CD4-positive, alpha-beta T cell treated with Interleukin-21 for 1 hour (primary cell): Measurements from ENCODE around the gene SESTD1.

Experiments used
- DNase-seq: peaks from one replicate; pipeline ENCODE4 v3.0.0-alpha.2; 2020

Gene SESTD1

DNA sequence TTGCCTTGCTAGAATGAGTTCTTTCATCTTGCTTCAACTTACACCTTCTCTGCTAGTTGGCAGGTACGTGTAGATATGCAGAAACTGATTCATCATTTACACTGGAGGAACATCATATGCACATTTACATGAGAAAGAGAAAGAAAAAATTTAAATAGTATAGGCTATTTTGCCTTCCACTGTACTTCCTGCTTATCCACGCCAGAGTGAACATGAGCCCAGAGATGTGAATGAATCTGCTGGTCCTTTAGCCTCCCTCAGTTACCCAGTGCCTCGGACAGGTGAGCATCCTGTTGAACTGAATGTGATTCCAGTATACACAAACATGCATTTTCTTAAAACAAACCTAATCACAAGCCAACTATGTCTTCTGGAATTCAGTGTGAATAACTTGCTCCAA is 83.6 kb downstream of the SESTD1 start:
- DNase-seq, result no peak

DNA sequence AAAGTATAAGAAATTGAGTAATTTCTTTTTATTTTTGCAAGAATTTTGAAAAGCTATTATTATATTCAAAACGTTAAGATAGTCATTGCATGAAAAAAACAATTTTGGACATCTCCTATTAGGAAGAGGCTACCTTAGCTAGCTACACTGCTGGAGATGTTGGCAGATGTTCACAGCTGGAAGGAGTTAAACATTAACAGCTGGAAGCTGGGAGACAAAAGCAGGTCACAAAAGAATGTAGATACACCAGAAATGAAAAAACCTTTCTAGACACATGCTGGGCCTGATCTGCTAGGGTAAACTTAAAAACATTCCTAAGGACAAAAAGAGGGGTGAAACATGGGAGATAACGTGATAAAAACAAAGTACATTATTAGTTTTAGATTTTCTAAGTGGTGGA is 84.4 kb downstream of the SESTD1 start:
- DNase-seq, result no peak

DNA sequence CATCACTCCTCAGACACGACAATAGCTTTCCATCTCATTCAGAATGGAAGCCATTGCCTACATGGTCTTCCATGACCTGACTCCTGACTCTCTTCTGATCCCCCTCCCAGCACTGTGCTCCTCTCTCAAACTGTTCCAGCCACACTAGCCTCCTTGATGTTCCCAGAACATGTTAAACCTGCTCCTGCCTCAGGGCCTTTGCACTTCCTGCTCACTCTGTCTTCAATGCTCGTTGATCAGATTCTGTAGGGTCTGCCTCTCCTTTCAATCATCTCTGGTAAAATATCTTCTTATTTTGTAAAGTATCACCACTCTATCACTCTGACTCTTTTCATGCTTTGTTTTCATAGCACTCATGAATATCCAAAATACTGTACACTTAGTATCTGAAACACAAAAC is 84.9 kb downstream of the SESTD1 start:
- no peak for DNase-seq

DNA sequence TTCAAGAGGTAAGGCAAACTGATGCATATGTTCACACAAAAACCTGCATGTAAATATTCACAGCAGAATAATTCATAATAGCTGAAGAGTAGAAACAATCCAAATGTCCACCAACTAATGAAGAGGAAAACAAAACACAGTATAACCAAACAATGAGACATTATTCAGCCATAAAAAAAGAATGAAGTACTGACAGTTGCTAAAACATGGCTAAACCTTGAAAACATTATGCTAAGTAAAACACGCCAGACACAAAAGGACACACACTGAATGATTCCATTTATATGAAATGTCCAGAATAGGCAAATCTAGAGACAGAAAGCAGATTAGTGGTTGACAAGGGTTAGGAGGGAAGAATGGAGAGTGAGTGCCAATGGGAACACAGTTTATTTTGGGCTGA is 86.9 kb downstream of the SESTD1 start:
- DNase-seq, result no peak

DNA sequence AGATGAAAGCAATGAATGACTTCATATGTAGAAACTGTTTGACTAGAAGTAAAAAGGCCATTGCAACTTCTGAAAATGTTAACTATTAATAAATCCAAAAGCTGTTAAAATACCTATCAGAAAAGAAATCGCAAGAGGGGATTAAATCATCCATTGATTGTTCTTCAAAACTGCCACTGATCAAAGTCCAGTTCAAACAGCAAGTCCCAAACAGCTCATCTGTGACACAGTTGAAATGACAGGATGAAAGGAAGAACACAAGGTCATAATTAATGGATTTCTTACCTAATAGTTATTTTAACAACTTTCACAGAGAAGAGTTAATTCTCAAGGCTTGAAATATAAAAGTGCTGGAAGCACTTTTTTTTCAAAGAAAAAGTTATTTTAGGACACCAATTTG is 90.4 kb downstream of the SESTD1 start:
- no peak for DNase-seq

DNA sequence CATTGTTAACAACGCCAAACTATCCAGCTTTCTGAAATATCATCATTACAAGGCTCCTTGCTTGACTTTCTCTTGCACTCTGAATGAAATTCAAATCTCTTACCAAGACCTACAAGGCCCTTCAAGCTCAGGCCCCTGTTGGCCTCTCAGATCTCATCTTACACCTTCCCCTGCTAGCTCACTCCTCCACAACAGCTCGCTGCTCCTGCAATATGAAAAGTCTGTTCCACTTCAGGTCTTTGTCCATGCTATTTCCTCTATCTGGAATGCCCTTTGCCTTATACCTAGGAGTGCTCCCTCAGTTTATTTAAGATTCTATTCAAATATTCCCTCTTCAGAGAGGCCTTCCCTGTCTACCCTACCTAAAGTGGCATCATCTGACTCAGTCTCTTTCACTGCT is 91.7 kb downstream of the SESTD1 start:
- DNase-seq, result no peak

DNA sequence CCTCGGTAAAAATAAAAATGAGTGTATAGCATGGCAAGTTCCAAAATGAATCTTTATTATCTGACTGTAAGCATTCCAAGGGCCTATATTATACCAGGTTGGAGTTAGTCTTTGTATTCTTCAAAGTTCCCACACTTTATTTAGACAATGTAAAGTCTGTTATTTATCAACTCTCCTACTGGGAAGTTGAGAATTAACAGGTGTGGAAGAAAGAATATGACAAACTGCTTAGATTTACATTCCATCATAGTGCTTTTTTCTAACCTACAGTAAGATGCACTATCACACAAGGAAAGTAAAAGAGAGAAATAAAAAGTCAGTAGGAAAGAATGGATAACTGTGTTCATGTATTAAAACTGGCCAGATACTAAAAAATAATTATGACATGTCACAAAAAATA is 93.3 kb downstream of the SESTD1 start:
- DNase-seq, result no peak

DNA sequence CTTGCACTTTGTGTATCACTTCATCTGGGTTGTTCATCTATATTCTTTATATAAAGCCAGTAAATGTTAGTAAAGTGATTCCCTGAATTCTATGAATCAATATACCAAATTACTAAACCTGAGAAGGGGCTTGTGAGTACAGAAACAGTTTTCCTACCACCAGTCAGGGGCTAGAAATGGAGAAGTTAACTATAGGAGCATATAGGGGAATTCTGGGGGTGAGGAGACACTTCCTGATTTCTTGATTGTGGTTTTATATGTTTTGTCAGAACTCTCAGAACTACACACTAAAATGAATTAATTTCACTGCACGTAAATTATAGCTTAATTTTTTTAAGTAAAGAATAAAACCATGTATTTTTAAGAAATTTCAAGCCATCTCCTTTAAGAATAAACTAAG is 93.7 kb downstream of the SESTD1 start:
- DNase-seq, result no peak

DNA sequence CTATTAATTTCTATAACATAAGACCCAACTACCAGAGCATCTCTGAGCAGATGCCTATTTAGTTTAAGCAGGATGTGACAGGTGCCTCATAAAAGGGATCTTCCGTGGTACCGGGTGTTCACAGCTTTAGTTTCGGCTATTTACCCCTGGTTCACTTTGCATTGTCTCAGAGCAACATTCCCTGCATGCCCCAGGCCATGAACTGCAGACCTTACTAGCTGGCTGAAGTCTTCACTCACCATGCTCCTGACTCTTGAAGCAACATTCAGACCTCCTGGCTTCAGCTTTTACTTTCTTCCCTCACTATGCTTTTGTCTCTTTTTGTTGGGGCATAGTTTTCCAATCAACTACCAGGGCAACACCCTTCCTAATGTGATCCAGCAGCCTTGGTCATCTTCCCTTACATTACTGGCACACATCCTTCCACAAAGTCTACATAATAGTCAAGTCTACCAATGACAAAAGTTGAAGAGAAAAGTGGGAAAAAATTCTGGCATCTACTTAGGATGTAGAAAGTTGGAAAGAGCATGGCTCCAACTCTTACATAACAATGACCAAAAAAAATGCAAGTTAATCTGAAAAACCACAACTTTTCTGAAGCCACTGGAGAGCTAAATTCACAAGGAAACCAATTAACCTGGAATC is 99.2 kb downstream of the SESTD1 start:
- no peak for DNase-seq

DNA sequence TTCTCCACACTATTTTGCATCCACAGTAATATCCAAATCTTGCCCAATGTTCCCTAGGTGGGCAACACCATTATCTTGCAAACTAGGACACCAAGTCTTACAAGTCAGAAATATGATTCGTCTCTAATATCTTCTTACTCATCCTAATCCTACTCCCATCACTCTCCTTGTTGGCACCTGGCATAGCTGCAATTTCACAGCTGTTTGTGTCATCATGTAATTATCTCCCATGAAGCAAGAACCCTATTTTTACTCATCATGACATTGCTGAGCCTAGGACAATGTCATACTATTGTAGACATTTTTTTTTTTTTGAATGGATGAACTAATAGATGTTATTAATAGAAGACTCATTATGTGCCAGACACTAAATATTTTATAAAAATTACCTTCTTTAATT is 123.4 kb downstream of the SESTD1 start:
- DNase-seq, result no peak

DNA sequence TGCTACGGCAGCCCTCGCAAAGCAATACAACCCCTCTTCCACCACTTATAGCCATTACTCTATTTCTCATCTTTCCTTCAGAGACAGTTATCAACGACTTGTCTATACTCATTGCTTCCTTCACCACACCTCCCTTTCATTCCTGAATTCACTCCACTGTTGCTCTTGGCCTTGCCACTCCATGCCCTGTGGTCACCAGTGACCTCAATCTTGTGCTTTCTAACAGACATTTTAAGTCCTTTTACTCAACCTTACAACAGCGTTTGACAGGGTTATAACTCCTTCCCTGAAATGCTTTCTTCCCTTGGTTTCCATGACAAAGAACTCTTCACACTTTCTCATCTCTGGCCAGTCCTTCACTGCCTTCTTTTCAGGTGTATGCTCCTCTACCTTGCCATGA is 124.1 kb downstream of the SESTD1 start:
- no peak for DNase-seq

DNA sequence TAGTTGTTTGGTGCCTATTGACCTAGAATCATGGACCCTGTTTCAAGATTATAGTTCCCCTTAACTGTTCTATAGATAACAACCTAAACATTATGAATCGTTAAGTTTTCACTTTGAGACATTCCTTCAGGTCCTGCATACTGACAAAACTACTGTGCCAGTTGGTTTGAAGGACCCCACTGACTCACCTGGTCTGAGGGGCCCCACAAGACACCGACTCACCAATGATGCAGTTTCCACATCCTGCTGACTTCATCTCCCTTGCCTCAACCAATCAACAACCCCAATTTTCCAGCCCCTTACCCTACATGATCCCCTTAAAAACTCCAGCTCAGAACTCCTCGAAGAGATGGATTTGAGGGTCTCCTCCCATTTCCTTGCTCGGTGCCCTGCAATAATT is 125.1 kb downstream of the SESTD1 start:
- no peak for DNase-seq

DNA sequence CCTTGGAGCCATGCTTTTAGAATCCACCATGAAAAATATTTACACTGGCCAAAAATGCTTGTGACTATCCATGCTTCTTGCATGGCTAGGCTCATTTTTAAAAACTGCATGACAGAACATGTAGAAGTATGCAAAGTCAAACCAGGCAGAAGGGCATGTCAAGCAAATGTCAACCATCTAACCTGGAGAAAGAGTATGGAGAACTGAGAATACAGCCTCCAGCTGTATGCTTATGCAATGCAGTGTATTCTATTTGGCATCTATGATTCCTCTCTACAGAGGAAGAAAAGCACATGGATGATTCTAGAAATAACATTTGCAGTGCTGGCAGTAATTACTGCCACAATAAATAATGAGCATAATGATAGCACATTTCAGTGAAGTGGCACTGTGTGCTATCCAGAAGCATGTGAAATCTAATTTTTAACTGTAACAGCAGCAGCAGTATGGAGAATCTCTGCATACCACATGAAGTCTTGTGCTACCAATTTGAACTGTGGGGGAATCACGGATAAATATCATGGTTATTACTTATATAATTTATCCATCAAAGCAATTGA is 127.4 kb downstream of the SESTD1 start:
- no peak for DNase-seq

DNA sequence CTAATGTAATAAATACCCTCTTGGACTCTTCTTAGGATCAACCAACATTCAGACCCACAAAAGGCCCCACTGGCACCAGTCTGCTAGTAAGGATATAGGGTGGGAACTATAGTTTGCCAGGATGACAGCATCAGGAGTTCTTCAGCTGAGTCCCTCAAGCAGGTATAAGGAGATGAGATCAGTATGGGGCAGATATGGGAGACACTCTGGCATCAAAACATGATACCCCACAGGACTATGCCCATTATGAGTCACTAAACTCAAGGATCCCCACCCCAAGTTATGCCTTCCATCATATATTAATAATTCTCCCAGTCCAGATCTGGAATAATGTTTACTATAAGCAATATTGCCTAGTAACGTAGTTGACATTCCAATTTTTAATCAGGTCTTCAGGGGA is 131.6 kb downstream of the SESTD1 start:
- no peak for DNase-seq

DNA sequence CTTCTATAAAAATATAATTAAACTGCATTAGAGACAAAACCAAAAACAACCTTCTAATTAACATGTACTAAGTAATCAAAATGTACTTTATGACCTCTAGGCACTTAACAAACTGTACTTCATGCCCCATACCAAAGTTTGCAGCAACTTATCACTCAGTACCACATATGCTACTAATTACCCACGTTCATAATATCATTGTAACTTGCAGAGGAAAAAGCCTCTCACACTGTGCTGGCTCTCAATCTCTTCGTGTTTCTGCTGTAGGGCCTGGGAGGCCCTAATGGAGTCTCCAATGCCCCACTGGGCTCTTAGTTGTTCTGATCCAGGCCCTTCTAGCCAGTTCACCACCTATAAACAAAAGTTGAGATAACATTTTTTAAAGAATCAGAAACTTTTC is 132.6 kb downstream of the SESTD1 start:
- no peak for DNase-seq

DNA sequence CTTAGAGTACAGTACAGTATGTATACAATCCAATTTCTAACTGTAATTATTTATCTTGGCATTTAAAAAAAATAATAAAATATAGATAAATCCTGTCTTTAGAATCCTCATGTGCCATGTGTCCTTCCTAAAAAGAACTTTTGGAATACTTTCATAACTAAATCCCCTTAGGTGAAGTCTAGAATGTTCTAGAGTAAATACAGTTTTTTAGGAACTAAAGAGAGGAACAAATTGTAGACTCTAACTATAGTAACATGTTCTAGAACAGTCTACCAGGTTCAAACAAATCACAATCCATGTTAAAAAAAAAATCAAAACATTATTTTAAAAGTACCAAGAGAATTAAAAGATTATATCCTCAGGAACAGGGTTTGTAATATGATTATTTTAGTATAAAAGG is 134.1 kb downstream of the SESTD1 start:
- no peak for DNase-seq

DNA sequence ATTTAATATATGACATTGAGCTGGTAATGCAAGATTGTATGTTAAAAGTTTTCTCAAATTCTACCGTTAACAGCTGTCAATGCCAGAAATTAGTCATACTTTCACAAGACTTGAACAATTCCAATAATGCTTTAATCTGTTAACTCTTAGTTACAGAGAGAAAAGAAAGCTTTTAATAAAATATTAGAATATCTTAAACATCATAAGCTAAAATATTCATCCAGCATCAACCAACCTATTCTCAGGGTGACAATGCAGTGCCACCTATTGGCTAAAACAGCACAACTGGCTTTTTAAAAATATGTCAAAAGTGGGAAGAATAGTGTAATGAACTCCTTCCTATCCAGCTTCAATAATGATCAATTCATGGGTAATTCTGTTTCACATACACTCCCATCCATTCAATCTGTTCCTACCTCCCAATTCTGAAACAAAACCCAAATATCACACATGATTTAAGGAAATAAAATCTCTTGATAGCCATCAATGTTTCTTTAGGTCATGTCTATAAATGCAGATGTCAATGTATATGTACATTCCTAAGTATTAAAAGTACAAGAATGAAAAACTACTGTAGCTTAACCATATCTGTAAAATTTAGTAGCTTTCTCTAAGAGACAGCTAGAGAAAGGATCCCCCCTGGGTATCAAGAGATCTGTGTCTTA is 134.9 kb downstream of the SESTD1 start:
- DNase-seq, result peak; percentile 23

DNA sequence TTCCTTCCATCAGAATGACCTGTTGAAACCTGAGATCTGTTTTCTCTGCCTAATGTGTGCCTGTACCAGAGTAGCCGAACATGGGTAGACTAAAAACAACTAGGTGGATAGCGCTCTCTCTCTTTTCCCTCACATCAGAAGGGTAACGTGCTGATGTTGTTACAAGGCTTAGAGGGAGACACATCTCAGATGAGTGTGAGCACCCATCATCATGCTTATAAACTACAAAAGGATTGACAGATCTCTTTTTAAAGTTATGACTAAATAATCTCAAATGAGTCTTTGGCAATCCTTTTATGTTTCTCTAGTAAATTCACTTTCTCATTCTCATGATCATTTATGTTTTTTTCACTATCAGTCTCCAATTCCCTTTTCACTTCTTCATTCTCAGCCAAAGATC is 139.2 kb downstream of the SESTD1 start:
- DNase-seq, result no peak

DNA sequence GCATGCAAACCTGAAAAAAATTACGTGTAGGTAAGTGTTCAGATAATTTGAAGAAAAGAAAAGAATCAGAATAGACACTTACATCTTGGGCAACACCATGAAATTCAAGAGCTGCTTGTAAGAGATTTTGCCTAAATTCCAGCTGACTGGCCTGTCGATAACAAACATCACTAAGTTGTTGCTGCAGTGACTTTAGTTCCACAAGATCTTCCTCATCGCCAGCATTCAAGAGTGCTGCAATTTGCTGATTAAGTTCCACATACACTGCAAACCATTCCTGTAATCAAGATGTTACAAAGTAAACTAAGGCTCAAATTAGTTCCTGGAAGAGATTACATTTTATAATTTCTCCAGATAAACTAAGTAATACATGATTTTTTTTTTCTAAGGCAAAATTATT is 140.3 kb downstream of the SESTD1 start:
- DNase-seq, result no peak

DNA sequence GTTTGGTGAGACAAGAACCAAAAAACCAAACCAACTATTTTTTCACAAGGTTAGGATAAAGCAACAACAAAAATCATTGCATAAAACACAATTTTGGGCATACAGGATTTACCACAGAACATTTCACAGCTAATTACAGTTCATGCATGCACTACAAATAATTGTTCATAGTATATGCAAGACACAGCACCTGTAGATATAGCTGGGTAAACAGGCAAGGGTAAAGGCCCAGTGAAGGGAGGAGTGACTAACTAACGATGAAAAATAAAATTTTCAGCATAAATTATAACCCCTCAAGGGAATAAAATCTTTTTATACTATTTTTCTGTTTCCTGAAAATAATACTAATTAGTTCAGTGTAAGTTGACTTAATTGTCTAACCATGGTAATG is 141.4 kb downstream of the SESTD1 start:
- no peak for DNase-seq

DNA sequence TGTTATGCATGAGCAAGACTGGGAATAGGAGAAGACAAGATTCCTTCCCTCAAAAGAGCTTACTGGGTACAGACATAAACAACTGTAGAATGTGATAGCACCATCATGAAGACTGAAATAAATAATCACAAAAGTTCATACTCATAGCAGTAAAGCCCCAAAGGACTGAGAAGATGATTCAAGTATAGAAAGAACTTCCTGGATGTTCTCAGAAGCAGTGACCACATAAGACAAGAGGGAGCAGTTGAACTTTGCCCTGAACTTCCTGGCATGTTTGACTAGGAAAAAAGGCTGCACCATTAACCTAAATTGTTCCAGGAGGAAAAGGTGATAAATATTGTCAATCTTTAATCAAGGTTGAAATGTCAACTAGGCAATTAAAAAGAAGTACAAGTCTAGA is 156.9 kb downstream of the SESTD1 start:
- no peak for DNase-seq

DNA sequence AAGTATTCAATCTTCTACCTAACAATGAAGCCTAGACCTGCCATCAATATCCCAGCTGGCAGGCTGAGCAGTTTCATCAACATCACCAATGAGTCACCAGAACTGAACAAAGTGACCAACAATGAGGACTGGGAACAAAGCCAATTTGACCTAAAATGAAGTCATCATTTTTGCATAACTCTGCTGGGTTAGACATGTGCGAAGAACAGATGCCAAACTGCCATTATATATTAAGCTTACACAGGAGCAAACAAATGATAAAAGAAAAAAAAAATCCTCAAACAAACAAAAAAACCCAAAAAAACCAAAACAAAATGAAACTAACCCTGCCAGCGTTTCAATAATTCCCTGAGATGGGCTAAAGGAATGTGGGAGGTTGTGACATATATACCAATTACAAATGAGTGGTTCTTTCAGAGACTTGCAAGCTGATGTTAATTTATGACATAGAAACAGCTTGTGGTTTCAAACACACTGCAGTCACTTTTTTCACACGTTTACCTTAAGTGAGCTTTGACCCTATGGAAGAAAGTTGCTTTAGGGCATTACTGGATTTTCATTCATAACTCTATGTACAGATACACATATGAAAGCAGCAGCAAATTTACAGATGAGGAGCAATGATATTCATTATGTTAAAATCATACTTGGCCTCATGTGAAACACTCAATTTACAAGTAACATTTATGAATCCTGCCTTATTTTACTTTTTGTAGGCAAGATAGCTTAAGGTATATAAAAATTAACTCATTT is 157.8 kb downstream of the SESTD1 start:
- no peak for DNase-seq

DNA sequence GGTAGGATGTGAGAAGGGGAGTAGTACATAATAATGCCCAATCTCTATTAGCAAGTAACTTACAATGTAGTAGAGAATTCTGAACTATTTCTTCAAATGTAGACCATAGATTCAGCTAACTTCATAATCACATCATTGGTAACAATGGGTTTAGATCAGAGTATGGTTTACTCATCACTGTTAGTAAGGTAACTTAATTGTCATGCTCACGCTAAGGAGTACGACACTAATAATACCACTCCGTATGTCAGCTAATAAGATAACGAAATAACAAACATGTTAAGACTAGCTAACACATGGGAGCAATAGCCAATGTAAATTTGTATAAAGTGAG is 158.3 kb downstream of the SESTD1 start:
- DNase-seq, result no peak

DNA sequence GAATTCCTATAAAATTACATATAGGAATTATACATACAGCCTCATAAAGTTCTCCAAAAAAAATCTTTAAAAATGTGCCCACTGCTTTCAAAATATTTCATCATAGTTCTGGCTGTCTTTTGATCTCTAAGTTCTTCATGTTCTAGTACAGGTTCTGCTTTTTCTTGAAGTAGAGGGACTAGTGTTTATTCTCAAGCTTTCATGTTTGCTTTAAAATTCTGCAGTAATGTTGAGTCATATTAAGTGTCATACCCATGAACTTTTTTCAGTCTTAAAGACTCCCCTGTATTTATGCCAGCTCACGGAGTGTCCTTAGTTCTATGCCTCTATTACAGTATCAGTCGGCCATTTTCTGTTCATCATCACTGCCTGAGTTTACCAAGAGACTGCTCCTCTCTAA is 159.9 kb downstream of the SESTD1 start:
- DNase-seq, result no peak
